ENCODE data around the gene CLIC1. TPM values are rescaled to one million over a fixed set of nuclear protein-coding genes. Genes with fewer than 3 reads are reported as not detected.

Gene CLIC1
- polyA plus RNA-seq, 3 donors = 140 to 335 (median 301) TPM

DNA sequence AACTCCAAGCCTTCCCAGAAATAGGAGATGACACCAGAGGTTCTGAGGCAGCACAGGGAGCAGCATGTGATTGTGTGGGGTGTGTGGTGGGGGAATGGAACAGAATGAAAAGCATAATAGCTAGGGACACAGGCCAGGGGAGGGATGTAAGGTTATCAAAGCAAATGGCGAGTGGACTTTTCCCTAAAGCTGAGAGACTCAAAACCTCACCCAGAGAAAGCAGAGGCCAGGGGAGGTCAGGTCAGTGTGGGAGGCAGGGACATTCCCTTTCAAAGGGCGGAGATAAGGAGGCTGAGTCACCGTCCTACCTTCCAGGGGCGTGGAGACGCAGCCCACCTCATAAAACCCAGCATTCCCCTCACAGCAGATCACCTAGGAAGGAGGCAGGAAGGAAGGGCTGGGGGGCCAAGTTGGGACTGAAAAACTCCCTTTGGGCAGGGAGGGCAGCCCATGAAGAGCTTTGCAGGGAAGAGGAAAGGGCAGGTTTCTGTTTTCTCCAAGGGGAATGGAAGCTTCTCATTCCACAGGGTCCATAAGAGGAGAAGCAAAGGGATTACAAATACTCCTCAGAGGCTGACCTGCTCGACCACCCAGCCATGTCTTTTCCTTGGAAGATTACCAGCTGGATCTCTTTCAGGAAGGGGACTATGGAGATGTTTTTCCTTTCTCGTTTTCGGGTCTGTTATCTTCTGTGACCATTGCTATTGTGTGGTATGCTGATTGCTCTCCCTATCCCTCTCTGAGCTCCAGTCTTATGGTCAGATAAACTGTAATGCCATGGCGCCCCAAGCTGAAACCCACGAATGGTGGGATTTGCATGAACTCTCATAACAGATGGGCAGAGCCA is 45.9 kb downstream of the CLIC1 start:
- 67 to 80% (median 72%) methylated on average over 10 of the region's 10 CpGs for WGBS, 3 donors

DNA sequence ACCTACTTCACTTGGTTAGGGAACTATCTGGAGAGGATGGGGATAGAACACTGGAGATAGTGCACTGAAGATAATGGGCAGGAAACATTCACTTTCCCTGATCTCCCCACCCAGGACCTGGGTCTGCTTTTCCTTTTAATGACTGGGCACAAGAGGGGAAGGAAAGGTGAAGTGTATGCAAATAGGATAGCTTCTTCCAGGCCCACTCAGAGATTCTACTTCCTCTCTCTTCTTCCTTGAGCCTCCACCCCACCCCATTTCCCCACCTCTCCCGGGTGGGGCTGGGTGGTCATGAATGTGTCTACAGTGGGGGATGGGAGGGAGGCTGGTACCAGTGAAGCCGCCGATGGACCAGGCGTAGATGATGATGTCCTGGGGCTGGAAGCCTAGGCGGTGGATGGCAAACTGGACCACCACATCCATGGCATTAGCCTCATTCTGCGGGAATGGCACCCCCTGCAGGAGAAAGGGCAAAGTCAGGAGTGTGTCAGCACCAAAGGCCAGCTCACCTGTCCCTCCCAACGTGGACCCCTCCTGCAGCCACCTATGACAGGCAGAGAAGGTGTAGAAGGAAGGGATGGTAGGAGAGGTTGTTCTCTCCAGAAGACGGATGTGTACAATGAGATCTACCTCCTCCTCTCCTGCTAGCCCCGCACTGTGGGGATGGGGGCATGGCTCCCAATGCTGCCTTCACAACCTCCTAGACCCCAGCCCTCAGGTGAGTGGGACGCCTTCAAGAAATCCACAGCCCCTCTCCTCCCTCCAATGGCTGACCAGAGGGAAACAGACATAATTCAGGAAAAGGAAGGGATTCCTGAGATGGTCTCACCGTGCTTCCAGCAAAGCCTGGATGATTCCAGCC is 46.9 kb downstream of the CLIC1 start:
- no peak overlapping the region for H3K27ac ChIP-seq (ENCODE audit: low read depth, low read length)
- WGBS, 3 donors = 76 to 84% (median 77%) methylated on average over 11 of the region's 11 CpGs

More for the DNA sequence above, 45.9 kb downstream of the CLIC1 start:
- H3K27ac ChIP-seq (ENCODE audit: low read depth, low read length) = no peak overlapping the region

DNA sequence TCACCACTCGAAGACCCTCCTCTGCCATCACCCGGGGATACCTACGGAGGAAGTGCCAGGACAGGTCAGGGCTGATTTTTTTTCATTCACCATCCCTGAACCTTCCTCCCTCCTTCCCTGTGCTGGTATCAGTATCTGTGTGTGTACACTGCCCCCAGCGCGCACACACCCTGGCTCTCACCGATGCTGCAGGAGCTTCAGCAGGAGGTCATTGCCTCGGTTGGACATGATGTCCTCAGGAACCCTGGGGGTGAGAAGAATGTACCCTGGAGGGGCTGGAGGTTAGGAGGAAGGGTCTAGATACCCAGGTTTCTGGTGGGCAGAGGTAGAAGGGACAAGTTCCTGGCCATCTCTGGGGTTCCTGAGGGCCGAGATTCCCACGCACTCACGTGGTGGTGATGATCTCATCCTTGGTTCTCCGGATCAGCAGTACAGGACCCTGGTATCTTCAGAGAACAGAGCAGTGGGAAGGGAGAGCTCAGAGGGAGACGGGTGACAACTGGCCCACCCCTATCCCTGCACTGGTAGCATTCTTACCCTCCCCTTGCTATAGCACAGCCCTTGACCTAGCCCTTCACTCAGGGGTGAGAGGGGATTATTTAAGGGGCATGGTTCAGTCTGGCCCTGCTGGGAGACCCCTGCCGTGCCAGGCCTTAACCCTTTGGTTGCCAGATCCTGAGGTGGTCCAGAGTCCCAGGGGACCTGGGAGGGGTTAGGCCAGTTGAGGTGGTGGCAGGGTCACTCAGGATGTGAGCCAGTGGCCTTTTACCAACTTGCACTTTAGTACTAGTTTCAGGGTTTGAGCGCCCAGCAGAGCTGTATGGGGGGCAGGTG is 48.3 kb downstream of the CLIC1 start:
- WGBS, 3 donors = 78 to 86% (median 79%) methylated on average over 14 of the region's 14 CpGs
- no peak overlapping the region for H3K27ac ChIP-seq (ENCODE audit: low read depth, low read length)

DNA sequence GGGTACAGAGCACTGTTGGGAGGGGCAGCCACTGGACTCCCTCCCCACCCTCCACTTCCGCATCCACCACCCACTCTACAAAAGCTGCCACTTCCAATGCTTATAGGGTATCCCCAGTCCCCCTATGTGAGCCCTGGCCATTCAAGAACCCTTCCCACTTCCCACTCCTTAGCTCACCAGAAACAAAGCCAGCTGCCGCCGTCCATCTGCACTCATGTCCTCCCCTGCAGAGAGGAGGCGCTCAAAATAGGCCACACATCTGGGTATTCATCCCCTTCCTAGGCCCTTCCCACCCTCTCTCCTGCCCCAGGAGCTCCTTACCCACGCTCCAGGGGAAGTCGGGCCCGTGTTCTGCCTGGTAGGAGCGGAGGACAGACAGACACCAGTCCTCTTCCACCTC is 49.0 kb downstream of the CLIC1 start:
- no peak overlapping the region for H3K27ac ChIP-seq (ENCODE audit: low read depth, low read length)
- WGBS, 3 donors = 88 to 92% (median 92%) methylated on average over 8 of the region's 8 CpGs

DNA sequence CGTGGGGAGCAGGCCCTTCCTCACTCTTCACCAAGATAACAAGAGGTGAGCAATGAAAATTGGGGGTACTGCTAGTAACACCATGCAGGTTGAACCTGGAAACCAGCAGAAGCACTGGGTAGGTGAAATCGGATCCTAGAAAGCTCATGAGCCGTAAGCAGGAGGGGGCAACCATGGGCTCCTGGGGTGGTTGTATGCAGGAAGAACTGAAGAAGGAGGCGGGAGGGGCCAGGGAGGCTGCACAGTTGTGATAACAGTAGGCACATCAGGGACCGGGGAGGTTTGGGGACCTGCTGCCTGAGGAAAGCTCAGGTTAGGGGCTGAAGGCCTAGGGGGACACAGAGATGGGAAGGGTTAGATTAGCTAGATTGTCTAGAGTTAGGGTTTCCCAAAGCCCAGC is 49.8 kb downstream of the CLIC1 start:
- 84 to 89% (median 87%) methylated on average over 5 of the region's 5 CpGs for WGBS, 3 donors
- no peak overlapping the region for H3K27ac ChIP-seq (ENCODE audit: low read depth, low read length)

DNA sequence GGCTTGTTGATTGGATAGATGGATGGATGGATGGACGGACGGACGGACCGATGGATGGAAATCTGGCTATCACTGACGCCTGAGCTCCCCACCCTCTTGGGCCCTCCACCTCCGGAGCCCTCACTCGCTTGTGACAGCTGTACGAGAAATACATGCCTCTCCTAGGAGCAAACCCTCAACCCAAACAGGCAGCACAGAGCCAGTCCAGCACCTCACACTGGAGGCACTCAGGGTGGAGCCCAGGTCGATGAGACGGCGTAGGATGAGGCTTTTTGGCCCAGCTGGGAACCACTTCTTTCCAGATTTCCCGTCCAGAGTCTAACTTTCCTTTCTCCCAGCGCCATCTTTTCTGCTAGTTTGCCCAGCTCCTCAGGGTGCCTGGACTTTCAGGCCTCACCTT is 52.7 kb downstream of the CLIC1 start:
- H3K27ac ChIP-seq (ENCODE audit: low read depth, low read length) = no peak overlapping the region
- WGBS, 3 donors = 50 to 76% (median 74%) methylated on average over 13 of the region's 13 CpGs

DNA sequence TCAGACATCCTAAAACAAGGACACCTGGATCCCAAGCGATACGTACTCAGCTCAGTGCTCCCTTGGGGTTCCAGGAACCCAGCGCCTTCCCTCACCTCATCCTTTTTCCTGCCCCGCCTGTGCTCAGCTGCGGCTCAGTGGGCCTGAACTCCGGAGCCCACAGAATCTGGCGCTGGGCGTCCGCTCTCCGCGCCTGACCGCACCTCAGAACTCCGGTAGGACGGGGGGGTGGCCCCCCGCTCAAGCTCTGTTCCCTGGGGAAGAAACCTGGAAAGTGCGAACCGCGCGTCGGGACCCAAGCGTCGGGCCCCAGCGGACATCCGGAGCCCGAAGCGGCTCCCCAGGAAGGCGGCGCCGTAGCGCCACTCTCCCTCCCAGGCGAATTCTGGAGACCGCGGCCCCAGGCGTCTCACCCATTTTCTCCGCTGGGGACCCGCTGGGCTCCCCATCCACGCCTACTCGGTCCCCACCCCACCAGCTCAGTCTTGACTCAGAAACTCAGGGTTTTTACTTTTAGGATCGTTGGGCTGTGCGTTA is 55.1 kb downstream of the CLIC1 start:
- H3K27ac ChIP-seq (ENCODE audit: low read depth, low read length) = no peak overlapping the region

More for the DNA sequence above, 55.1 kb downstream of the CLIC1 start:
- 0 to 1% (median 1%) methylated on average over 36 to 40 of the region's 40 CpGs for WGBS, 3 donors

Other genes starting within 250 kb of the CLIC1 start
- 1 to 10 TPM in 1 of 3 donors, under 1 TPM in 2; 0.53 to 3.3 (median 0.95) TPM for gene MICB, start 238.4 kb downstream of the CLIC1 start, polyA plus RNA-seq
- gene MCCD1, start 207.6 kb downstream of the CLIC1 start, polyA plus RNA-seq = not detected
- gene DDX39B, start 194.5 kb downstream of the CLIC1 start, polyA plus RNA-seq = 100 to 1,000 TPM; 315 to 359 (median 351) TPM
- 1 to 10 TPM in 1 of 3 donors, under 1 TPM in 2; 0.48 to 1.8 (median 0.81) TPM for gene ATP6V1G2, start 189.9 kb downstream of the CLIC1 start, polyA plus RNA-seq
- 10 to 100 TPM; 21.5 to 40.3 (median 25.0) TPM for gene NFKBIL1, start 188.9 kb downstream of the CLIC1 start, polyA plus RNA-seq
- under 1 TPM in 2 of 3 donors, not detected in 1; 0.08 to 0.21 TPM for gene LTA, start 164.2 kb downstream of the CLIC1 start, polyA plus RNA-seq
- gene TNF, start 161.0 kb downstream of the CLIC1 start, polyA plus RNA-seq = 1 to 10 TPM in 1 of 3 donors, under 1 TPM in 2; 0.16 to 1.1 (median 0.56) TPM
- gene LTB, start 154.1 kb downstream of the CLIC1 start, polyA plus RNA-seq = 1 to 10 TPM; 1.9 to 6.7 (median 5.3) TPM
- gene LST1, start 150.3 kb downstream of the CLIC1 start, polyA plus RNA-seq = 10 to 100 TPM in 2 of 3 donors, 1 to 10 TPM in 1; 3.1 to 41.1 (median 32.1) TPM
- gene NCR3, start 143.5 kb downstream of the CLIC1 start, polyA plus RNA-seq = under 1 TPM in 2 of 3 donors, not detected in 1; 0.14 to 0.39 TPM
- gene AIF1, start 121.3 kb downstream of the CLIC1 start, polyA plus RNA-seq = 100 to 1,000 TPM in 1 of 3 donors, 10 to 100 TPM in 1, 1 to 10 TPM in 1; 7.9 to 180 (median 63.1) TPM
- gene PRRC2A, start 115.8 kb downstream of the CLIC1 start, polyA plus RNA-seq = 100 to 1,000 TPM in 2 of 3 donors, 10 to 100 TPM in 1; 47.8 to 112 (median 110) TPM
- 100 to 1,000 TPM; 109 to 202 (median 189) TPM for gene BAG6, start 83.9 kb downstream of the CLIC1 start, polyA plus RNA-seq
- gene APOM, start 80.6 kb downstream of the CLIC1 start, polyA plus RNA-seq = 1 to 10 TPM; 2.0 to 6.5 (median 3.6) TPM
- 10 to 100 TPM in 2 of 3 donors, 1 to 10 TPM in 1; 8.8 to 17.0 (median 14.1) TPM for gene C6orf47, start 75.8 kb downstream of the CLIC1 start, polyA plus RNA-seq
- gene GPANK1, start 71.5 kb downstream of the CLIC1 start, polyA plus RNA-seq = 10 to 100 TPM in 2 of 3 donors, 1 to 10 TPM in 1; 9.7 to 16.6 (median 14.0) TPM
- gene CSNK2B, start 70.5 kb downstream of the CLIC1 start, polyA plus RNA-seq = 100 to 1,000 TPM; 103 to 186 (median 172) TPM
- gene LY6G5B, start 66.6 kb downstream of the CLIC1 start, polyA plus RNA-seq = 1 to 10 TPM; 4.2 to 9.8 (median 4.8) TPM
- 1 to 10 TPM; 1.2 to 3.5 (median 2.4) TPM for gene LY6G5C, start 55.5 kb downstream of the CLIC1 start, polyA plus RNA-seq
- 10 to 100 TPM; 28.5 to 39.8 (median 30.5) TPM for gene ABHD16A, start 33.2 kb downstream of the CLIC1 start, polyA plus RNA-seq
- under 1 TPM in 1 of 3 donors, not detected in 2; 0.45 TPM for gene LY6G6F, start 29.7 kb downstream of the CLIC1 start, polyA plus RNA-seq
- not detected for gene LY6G6D, start 21.2 kb downstream of the CLIC1 start, polyA plus RNA-seq
- gene LY6G6C, start 14.8 kb downstream of the CLIC1 start, polyA plus RNA-seq = under 1 TPM in 1 of 3 donors, not detected in 2; 0.16 TPM
- gene MPIG6B, start 13.2 kb downstream of the CLIC1 start, polyA plus RNA-seq = under 1 TPM in 2 of 3 donors, not detected in 1; 0.06 to 0.22 TPM
- gene DDAH2, start 7.2 kb downstream of the CLIC1 start, polyA plus RNA-seq = 100 to 1,000 TPM in 2 of 3 donors, 10 to 100 TPM in 1; 21.9 to 213 (median 122) TPM
- gene MSH5, start 3.5 kb upstream of the CLIC1 start, polyA plus RNA-seq = 1 to 10 TPM; 2.4 to 4.4 (median 3.9) TPM
- gene SAPCD1, start 26.1 kb upstream of the CLIC1 start, polyA plus RNA-seq = 1 to 10 TPM in 1 of 3 donors, under 1 TPM in 1, not detected in 1; 0.51 to 1.4 TPM
- 1 to 10 TPM in 1 of 3 donors, under 1 TPM in 1, not detected in 1; 0.61 to 2.1 TPM for gene VWA7, start 40.8 kb upstream of the CLIC1 start, polyA plus RNA-seq
- gene VARS1, start 59.2 kb upstream of the CLIC1 start, polyA plus RNA-seq = 10 to 100 TPM; 24.2 to 38.6 (median 29.1) TPM
- 10 to 100 TPM; 29.7 to 55.0 (median 38.1) TPM for gene LSM2, start 70.4 kb upstream of the CLIC1 start, polyA plus RNA-seq
- 1 to 10 TPM in 1 of 3 donors, under 1 TPM in 2; 0.59 to 1.0 (median 0.80) TPM for gene HSPA1L, start 78.8 kb upstream of the CLIC1 start, polyA plus RNA-seq
- 100 to 1,000 TPM in 1 of 3 donors, 10 to 100 TPM in 2; 32.5 to 514 (median 76.3) TPM for gene HSPA1A, start 79.0 kb upstream of the CLIC1 start, polyA plus RNA-seq
- 100 to 1,000 TPM in 1 of 3 donors, 10 to 100 TPM in 2; 40.9 to 501 (median 47.1) TPM for gene HSPA1B, start 91.2 kb upstream of the CLIC1 start, polyA plus RNA-seq
- 10 to 100 TPM; 26.2 to 33.8 (median 31.5) TPM for gene NEU1, start 126.3 kb upstream of the CLIC1 start, polyA plus RNA-seq
- gene SLC44A4, start 142.5 kb upstream of the CLIC1 start, polyA plus RNA-seq = 1 to 10 TPM; 1.3 to 8.1 (median 6.2) TPM
- 10 to 100 TPM; 20.1 to 35.8 (median 23.0) TPM for gene EHMT2, start 161.2 kb upstream of the CLIC1 start, polyA plus RNA-seq
- gene ZBTB12, start 165.6 kb upstream of the CLIC1 start, polyA plus RNA-seq = 1 to 10 TPM; 1.7 to 5.2 (median 2.2) TPM
- 10 to 100 TPM in 2 of 3 donors, 1 to 10 TPM in 1; 1.6 to 20.4 (median 18.2) TPM for gene C2, start 191.2 kb upstream of the CLIC1 start, polyA plus RNA-seq
- 100 to 1,000 TPM in 1 of 3 donors, 10 to 100 TPM in 2; 23.8 to 211 (median 49.8) TPM for gene CFB, start 209.6 kb upstream of the CLIC1 start, polyA plus RNA-seq
- 10 to 100 TPM; 38.8 to 60.8 (median 53.2) TPM for gene NELFE, start 222.4 kb upstream of the CLIC1 start, polyA plus RNA-seq
- 10 to 100 TPM; 28.7 to 62.6 (median 59.6) TPM for gene SKIC2, start 222.6 kb upstream of the CLIC1 start, polyA plus RNA-seq
- 10 to 100 TPM; 10.4 to 20.8 (median 15.8) TPM for gene DXO, start 235.6 kb upstream of the CLIC1 start, polyA plus RNA-seq
- 100 to 1,000 TPM in 2 of 3 donors, 10 to 100 TPM in 1; 20.8 to 180 (median 112) TPM for gene C4A, start 245.5 kb upstream of the CLIC1 start, polyA plus RNA-seq